ENCODE measurements around the gene ITGA6. TPM values are rescaled to one million over a fixed set of nuclear protein-coding genes. Genes with fewer than 3 reads are reported as not detected.

The ITGA6 gene
- total RNA-seq, 1 experiment from 2014 or later, result 181 TPM

DNA sequence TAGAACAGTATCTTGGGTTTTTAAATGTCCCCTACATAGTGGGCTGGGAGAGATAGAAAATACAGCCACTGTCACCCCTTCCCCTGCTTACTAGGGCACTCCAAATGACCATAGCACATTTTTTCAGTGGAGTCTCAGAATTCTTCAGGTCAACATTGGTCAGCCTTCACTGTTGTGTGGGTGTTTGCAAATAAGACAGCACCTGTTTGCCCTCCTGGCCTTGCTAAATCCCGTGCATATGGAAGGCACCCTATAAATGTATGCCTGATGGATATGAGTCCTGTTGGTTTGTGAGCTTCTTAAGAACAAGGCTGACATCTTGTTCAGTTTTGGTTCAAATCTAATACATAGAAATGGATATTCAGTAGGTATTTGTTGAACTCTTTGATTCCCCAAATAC lies 12.5 kb downstream of the ITGA6 start:
- Histone ChIP-seq H3K9ac (ENCODE audit: low read length) (peak overlapping the region; percentile 43), H2AFZ (ENCODE audit: low read length) (no peak overlapping the region), H3K27me3 (ENCODE audit: low read length) (no peaks in the 10 kb centered on the region), H3K4me3 (ENCODE audit: low read length) (peak overlapping the region; percentile 28), H3F3A (ENCODE audit: low read length, unreplicated experiment) (peaks cover 37% of the 10 kb centered on the region), H3K79me2 (ENCODE audit: low read length) (peaks cover 88% of the 10 kb centered on the region), H3K27ac (ENCODE audit: low read length) (peak overlapping the region; percentile 97), H3K9me3 (ENCODE audit: low read length) (no peaks in the 10 kb centered on the region), H3K36me3 (ENCODE audit: low read depth, low read length) (peaks cover 7% of the 10 kb centered on the region; the same call in 1 of the 2 replicates), H3K9me2 (replicated peaks; ENCODE audit: low read length) (no peaks in the 10 kb centered on the region), H4K20me1 (ENCODE audit: low read length) (no peaks in the 10 kb centered on the region), H3K4me2 (ENCODE audit: low read length) (peak overlapping the region; percentile 61), H3K4me1 (ENCODE audit: insufficient read depth, low read length) (peaks cover 79% of the 10 kb centered on the region)
- BruUV-seq (replicated peaks), result no TSS peak
- DNase-seq (no peak), ATAC-seq (no peak)
- TF ChIP-seq EZH2 (IDR thresholded peaks at IDR 0.05; ENCODE audit: low read length, unreplicated experiment) (no peak), CTCF (conservative IDR thresholded peaks at IDR 0.05; ENCODE audit: low read depth, low read length) (no peak), EZH2phosphoT487 (IDR thresholded peaks at IDR 0.05; ENCODE audit: borderline replicate concordance, low read length) (no peak)
- CTCF ChIA-PET, result no interaction called here
- POLR2A ChIA-PET (ENCODE audit: unreplicated experiment), result interaction anchor here (1.3 kb wide), 1 partner anchor 10 kb away, joined by 4 read pairs; no protein-coding TSS in a partner anchor
- intact Hi-C loops (cut with micrococcal nuclease), result loop anchor here (1.0 to 5.0 kb wide), 3 partner anchors 12 to 188 kb away; no protein-coding TSS in a partner anchor

DNA sequence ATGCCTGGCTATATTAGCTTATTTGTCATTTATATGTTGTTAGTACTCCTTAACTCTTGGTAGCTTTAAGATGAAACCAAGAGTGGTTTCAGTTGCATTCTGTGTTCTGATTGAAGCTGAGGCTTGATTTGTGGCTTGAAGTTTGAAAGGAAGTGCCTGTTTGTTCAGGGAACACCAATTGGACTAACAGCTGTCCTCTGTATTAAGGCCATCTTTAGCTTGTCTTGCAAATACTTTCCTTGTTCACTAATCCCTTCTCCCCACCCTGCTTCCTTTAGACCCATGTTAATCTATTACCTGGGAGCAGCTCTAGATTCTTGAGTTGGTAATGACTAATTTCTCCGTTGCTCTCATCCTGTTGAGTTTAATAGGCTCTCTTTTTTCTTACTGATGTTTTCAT lies 13.4 kb downstream of the ITGA6 start:
- peaks cover 37% of the 10 kb centered on the region for H3F3A ChIP-seq (ENCODE audit: low read length, unreplicated experiment)
- peak overlapping the region; percentile 79 for H3K9ac ChIP-seq (ENCODE audit: low read length)
- H3K36me3 ChIP-seq (ENCODE audit: low read depth, low read length), result peaks cover 7% of the 10 kb centered on the region; the same call in 1 of the 2 replicates
- POLR2A ChIA-PET (ENCODE audit: unreplicated experiment), result interaction anchor here (1.0 to 1.3 kb wide), 2 partner anchors 11 to 23 kb away, joined by 3 to 4 read pairs; no protein-coding TSS in a partner anchor
- H3K79me2 ChIP-seq (ENCODE audit: low read length), result peaks cover 86% of the 10 kb centered on the region
- no TSS peak for BruUV-seq (replicated peaks)
- peak; percentile 55 for DNase-seq
- H3K4me2 ChIP-seq (ENCODE audit: low read length), result peak overlapping the region; percentile 61
- CTCF ChIA-PET, result interaction anchor here (0.6 to 3.0 kb wide), 4 partner anchors 18 to 268 kb away, joined by 3 to 17 read pairs (median 4); no protein-coding TSS in a partner anchor
- H4K20me1 ChIP-seq (ENCODE audit: low read length), result no peaks in the 10 kb centered on the region
- H3K4me3 ChIP-seq (ENCODE audit: low read length), result peak overlapping the region; percentile 4; the same call in 1 of the 2 replicates
- peak overlapping the region; percentile 97 for H3K27ac ChIP-seq (ENCODE audit: low read length)
- peaks cover 79% of the 10 kb centered on the region for H3K4me1 ChIP-seq (ENCODE audit: insufficient read depth, low read length)
- no peaks in the 10 kb centered on the region for H3K9me3 ChIP-seq (ENCODE audit: low read length)
- no peak for TF ChIP-seq CTCF (conservative IDR thresholded peaks at IDR 0.05; ENCODE audit: low read depth, low read length)
- TF ChIP-seq EZH2phosphoT487 (IDR thresholded peaks at IDR 0.05; ENCODE audit: borderline replicate concordance, low read length), result no peak
- TF ChIP-seq EZH2 (IDR thresholded peaks at IDR 0.05; ENCODE audit: low read length, unreplicated experiment), result no peak
- intact Hi-C loops (cut with micrococcal nuclease), result loop anchor here (5.0 kb wide), 2 partner anchors 93 to 188 kb away; no protein-coding TSS in a partner anchor
- ATAC-seq, result no peak
- no peak overlapping the region for H2AFZ ChIP-seq (ENCODE audit: low read length)
- H3K27me3 ChIP-seq (ENCODE audit: low read length), result no peaks in the 10 kb centered on the region
- H3K9me2 ChIP-seq (replicated peaks; ENCODE audit: low read length), result no peaks in the 10 kb centered on the region
